Measurements from ENCODE around the gene AADACL2.
"Not testable (repeated sequence)": the region's sequence is repeated elsewhere in the genome, so short reads cannot be mapped to it uniquely, and the experiment has no call there.

Gene AADACL2

DNA sequence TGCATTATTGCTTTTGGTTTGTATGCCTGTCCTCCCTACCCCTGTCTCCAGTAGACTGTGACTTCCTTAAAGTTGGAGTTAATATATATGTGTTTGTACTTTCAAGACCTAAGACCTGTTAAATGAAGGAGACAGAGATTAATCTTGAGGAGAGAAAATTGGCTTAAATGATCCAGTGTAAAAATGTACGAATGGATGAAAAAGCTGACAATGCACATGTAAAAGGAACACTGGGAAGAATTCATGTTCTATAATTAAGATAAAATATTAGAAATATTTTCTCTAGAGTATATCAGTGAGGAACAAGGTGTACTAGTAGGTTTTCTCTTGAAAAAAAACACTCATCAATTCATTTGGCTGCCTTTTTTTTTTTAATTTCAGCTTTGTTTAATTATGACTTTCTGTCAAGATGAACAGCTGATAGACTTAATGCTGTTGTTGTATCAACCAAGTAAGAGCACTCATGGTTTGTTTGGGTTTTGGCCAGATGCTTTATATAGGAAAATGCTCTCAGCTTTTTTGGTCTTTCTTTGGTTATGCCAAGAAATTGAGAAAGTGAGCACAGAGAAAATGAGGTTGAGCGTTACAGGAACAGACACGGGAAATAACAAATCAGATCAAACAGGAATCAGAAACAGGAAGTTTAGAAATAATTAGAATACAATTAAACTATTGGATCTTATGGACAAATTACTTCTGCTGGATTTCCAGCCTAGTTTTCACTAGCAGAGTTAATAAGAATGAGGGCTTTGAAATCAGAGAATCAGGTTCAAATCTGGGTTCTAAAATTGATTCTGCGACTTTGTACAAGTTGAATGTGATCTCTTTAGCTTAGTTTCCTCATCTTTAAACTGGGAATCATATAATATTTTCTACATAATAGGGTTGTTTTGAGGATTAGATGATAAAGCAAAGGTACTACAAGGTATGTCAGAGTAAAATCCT, 41.9 kb downstream of the AADACL2 start:
- ATAC-seq, result no peak
- H3K27ac Mint-ChIP-seq, result no peak overlapping the region
- H3K27me3 Mint-ChIP-seq, result peaks cover 4% of the 10 kb centered on the region
- H3K4me3 Mint-ChIP-seq, result no peak overlapping the region
- no peaks in the 10 kb centered on the region for H3K36me3 Mint-ChIP-seq (ENCODE audit: low read depth)
- H3K4me1 Mint-ChIP-seq, result no peaks in the 10 kb centered on the region
- H3K9me3 Mint-ChIP-seq, result no peaks in the 10 kb centered on the region
- DNase-seq, result no peak

DNA sequence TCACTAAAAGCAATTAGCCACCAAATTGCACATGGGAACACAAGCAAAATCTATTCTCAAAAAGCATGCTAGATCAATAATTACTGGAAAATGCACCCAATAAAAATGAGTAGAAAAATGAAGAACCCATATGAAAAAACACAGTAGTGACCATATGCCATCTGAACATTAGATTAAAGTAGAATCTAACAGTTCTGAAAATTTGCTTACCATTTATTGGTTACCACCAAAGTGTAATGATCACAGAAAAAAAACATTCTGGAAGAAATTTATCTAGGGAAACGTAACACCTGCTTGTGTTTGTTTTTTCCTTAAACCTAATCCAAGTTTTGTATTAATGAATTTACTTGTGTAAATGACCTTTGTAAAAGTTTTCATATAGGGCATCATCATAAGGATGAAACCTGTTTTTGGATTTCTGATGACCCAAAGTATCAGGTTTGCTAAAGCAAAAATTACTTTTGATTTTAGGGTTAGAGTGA, 42.6 kb downstream of the AADACL2 start:
- H3K36me3 Mint-ChIP-seq (ENCODE audit: low read depth), result no peaks in the 10 kb centered on the region
- ATAC-seq, result no peak
- no peak overlapping the region for H3K27ac Mint-ChIP-seq
- peaks cover 4% of the 10 kb centered on the region for H3K27me3 Mint-ChIP-seq
- H3K4me3 Mint-ChIP-seq, result no peak overlapping the region
- H3K4me1 Mint-ChIP-seq, result no peaks in the 10 kb centered on the region
- no peaks in the 10 kb centered on the region for H3K9me3 Mint-ChIP-seq
- DNase-seq, result no peak

DNA sequence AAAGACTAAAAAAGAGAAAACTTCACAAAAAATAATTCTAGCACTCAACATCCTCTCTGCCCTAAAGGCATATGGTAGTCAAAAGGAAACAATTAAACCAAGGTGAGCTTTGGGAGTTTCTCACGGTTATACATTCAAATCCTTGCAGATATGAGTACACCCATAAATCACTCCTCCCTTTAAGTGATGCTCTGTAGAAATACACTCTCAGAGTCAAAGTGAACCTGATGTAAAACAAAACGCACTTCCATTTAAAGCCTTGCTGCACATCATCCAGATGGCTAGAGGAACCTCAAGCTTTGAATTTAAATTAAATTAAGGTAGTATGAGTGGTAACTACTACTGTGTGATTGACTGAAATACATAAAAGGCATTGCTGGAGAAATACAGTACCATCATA, 44.2 kb downstream of the AADACL2 start:
- ATAC-seq, result no peak
- H3K36me3 Mint-ChIP-seq (ENCODE audit: low read depth), result no peaks in the 10 kb centered on the region
- DNase-seq, result no peak
- no peaks in the 10 kb centered on the region for H3K9me3 Mint-ChIP-seq
- peaks cover 4% of the 10 kb centered on the region for H3K27me3 Mint-ChIP-seq
- H3K4me3 Mint-ChIP-seq, result no peak overlapping the region
- no peaks in the 10 kb centered on the region for H3K4me1 Mint-ChIP-seq
- H3K27ac Mint-ChIP-seq, result no peak overlapping the region

- Mint-ChIP-seq H3K4me1 (no peaks in the 10 kb centered on the region), H3K27ac (no peak overlapping the region), H3K36me3 (ENCODE audit: low read depth) (no peaks in the 10 kb centered on the region), H3K27me3 (no peaks in the 10 kb centered on the region), H3K4me3 (no peak overlapping the region), H3K9me3 (no peaks in the 10 kb centered on the region)
- ATAC-seq, result no peak
- no peak for DNase-seq
These were observed 53.9 kb downstream of the AADACL2 start for GRCh38 chr3:151787626-151788025.

DNA sequence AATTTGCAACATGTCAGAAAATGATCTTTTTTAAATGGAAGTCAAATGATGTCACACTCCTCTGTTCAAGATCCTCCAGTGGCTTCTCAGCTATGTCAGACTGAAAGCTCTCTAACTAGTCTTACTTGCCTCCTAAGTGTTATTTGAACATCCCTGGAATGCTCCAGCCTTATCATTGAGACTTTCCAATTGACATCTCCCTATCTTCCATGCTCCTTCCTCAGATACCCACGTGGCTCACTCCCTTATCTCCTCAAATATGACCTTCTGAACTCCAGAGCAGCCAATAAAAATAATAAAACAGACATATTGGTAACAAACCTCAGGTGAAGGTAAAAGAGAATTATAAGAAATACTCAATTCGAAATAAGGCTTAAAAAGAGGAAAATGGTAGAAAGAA, 54.7 kb downstream of the AADACL2 start:
- Mint-ChIP-seq H3K9me3 (no peaks in the 10 kb centered on the region), H3K27me3 (no peaks in the 10 kb centered on the region), H3K36me3 (ENCODE audit: low read depth) (no peaks in the 10 kb centered on the region), H3K27ac (no peak overlapping the region), H3K4me1 (no peaks in the 10 kb centered on the region), H3K4me3 (no peak overlapping the region)
- ATAC-seq (no peak), DNase-seq (no peak)

DNA sequence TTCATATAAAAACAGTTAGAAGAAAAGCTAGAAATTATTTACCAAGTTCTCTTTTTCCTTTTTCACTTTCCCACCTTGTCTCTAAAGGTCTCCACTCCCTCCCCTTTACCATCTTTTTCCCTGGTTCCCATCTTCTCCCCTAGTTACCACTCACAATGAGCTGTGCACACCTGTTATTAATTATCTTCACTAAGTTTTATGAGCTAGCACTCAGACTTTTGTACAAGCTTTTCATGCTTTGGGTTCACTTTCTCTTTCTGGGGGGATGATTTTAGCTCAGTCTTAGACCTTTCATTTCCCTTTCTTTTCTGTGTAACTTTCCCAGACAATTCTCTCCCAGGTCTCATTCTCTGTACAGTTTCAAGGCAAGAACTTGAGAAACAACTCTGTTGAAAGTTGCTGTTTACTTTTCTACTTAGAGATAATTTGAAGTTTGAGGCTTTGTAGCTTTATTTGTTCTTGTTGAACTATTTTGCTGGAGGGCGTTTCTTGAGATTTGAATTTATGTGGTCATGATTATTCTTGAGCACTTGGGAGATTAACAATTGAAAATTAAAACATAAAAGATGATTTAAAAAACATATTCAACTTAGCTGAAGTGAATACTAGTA, 56.2 kb downstream of the AADACL2 start:
- DNase-seq (no peak), ATAC-seq (no peak)
- no peaks in the 10 kb centered on the region for H3K4me1 Mint-ChIP-seq
- no peaks in the 10 kb centered on the region for H3K36me3 Mint-ChIP-seq (ENCODE audit: low read depth)
- H3K27me3 Mint-ChIP-seq, result no peaks in the 10 kb centered on the region
- no peak overlapping the region for H3K4me3 Mint-ChIP-seq
- no peaks in the 10 kb centered on the region for H3K9me3 Mint-ChIP-seq
- no peak overlapping the region for H3K27ac Mint-ChIP-seq

DNA sequence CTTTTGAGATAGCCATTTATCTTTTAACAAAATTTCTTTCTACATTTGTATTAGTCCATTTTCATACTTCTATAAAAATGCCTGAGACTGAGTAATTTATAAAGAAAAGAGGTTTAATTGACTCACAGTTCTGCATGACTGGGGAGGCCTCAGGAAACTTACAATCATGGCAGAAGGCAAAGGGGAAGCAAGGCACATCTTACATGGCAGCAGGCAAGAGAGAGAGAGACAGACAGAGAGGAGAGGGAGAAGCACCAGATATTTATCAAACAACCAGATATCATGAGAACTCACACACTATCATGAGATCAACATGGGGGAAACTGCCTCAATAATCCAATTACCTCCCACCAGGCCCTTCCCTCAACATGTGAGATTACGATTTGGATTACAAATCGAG, 57.0 kb downstream of the AADACL2 start:
- not testable (repeated sequence) for H3K27ac Mint-ChIP-seq; DNase-seq; H3K9me3 Mint-ChIP-seq; H3K27me3 Mint-ChIP-seq; H3K4me1 Mint-ChIP-seq; ATAC-seq; H3K4me3 Mint-ChIP-seq; H3K36me3 Mint-ChIP-seq (ENCODE audit: low read depth)

GRCh38 chr3:151792411-151792810, 58.7 kb downstream of the AADACL2 start:
- no peak for DNase-seq
- Mint-ChIP-seq H3K27me3 (no peaks in the 10 kb centered on the region), H3K36me3 (ENCODE audit: low read depth) (no peaks in the 10 kb centered on the region), H3K4me3 (no peak overlapping the region), H3K4me1 (no peaks in the 10 kb centered on the region), H3K27ac (no peak overlapping the region), H3K9me3 (no peaks in the 10 kb centered on the region)
- no peak for ATAC-seq

- Mint-ChIP-seq H3K27me3 (no peaks in the 10 kb centered on the region), H3K36me3 (ENCODE audit: low read depth) (no peaks in the 10 kb centered on the region), H3K27ac (no peak overlapping the region), H3K9me3 (no peaks in the 10 kb centered on the region), H3K4me1 (no peaks in the 10 kb centered on the region), H3K4me3 (no peak overlapping the region)
- no peak for DNase-seq
- ATAC-seq, result no peak
These were observed 59.9 kb downstream of the AADACL2 start for GRCh38 chr3:151793636-151794035.

DNA sequence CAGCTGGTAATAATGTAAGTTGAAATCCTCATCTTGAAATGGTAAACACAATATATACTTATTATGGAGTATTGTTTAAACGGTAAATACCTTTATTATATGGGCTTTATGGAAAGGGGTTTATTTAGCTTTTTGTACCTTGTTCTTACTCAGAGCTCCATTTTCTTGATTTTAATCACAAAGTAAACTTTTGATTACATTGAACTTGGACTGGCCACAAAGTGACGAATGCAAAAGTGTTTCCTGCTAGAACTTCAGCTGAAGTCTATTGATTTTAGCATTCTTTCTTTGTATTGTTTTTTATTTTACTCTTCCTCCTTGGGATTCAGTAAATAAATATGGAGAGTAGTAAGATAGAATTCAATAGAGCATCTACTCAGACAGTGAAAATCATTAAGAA, 60.4 kb downstream of the AADACL2 start:
- Mint-ChIP-seq H3K4me1 (no peaks in the 10 kb centered on the region), H3K27ac (no peak overlapping the region), H3K36me3 (ENCODE audit: low read depth) (no peaks in the 10 kb centered on the region), H3K27me3 (no peaks in the 10 kb centered on the region), H3K4me3 (no peak overlapping the region), H3K9me3 (no peaks in the 10 kb centered on the region)
- no peak for DNase-seq
- no peak for ATAC-seq

DNA sequence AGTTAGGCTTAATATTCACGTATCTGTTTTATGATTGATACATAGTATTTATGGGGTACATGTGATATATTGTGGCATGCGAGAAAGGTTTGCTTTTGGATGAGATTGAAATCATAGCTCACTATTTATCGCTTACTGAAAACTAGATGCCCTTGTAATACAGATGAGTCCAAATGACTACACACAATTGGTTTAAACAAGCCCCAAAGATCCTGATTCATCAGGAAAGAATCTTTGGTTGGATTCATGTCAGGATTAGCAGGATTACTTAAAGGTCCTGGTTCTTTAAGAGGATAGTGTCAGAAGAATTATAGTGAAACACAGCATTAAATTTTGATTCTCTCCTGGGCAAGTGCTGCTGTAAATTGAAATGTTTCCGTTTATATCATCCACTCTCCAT, 61.5 kb downstream of the AADACL2 start:
- Mint-ChIP-seq H3K4me1 (no peaks in the 10 kb centered on the region), H3K27ac (no peak overlapping the region), H3K4me3 (no peak overlapping the region), H3K36me3 (ENCODE audit: low read depth) (no peaks in the 10 kb centered on the region), H3K9me3 (no peaks in the 10 kb centered on the region), H3K27me3 (no peaks in the 10 kb centered on the region)
- no peak for DNase-seq
- no peak for ATAC-seq

DNA sequence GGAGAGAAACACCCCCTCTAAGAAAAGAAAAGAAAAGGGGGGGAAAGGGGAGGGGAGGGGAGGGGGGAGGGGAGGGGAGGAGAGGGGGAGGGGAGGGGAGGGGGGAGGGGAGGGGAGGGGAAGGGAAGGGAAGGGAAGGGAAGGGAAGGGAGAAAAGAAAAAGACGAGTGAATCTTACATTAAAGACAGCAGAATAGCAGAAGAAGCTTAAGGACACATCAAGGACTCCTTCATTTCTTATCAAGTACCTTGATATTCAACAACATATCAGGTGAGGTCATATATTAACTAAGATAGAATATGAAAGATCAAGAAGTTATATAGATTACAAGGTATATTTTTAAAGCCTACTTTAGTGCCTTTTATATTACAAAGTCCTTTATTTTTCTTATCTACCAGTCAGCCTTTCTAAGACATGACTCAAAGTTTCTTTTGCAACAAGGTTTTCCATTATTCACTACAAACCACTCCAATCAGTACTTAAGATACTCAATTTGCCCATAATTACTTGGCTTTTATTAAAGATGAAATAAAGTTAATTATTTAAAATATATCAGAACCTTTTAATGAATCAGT, 62.5 kb downstream of the AADACL2 start:
- no peaks in the 10 kb centered on the region for H3K4me1 Mint-ChIP-seq
- ATAC-seq, result no peak
- no peak overlapping the region for H3K4me3 Mint-ChIP-seq
- no peaks in the 10 kb centered on the region for H3K27me3 Mint-ChIP-seq
- no peaks in the 10 kb centered on the region for H3K9me3 Mint-ChIP-seq
- no peak overlapping the region for H3K27ac Mint-ChIP-seq
- H3K36me3 Mint-ChIP-seq (ENCODE audit: low read depth), result no peaks in the 10 kb centered on the region
- no peak for DNase-seq

GRCh38 chr3:151798466-151798865, 64.7 kb downstream of the AADACL2 start:
- DNase-seq (no peak), ATAC-seq (no peak)
- Mint-ChIP-seq H3K27me3 (no peaks in the 10 kb centered on the region), H3K36me3 (ENCODE audit: low read depth) (no peaks in the 10 kb centered on the region), H3K27ac (no peak overlapping the region), H3K9me3 (no peaks in the 10 kb centered on the region), H3K4me3 (no peak overlapping the region), H3K4me1 (no peaks in the 10 kb centered on the region)

- no peak for ATAC-seq
- H3K4me3 Mint-ChIP-seq, result no peak overlapping the region
- H3K36me3 Mint-ChIP-seq (ENCODE audit: low read depth), result no peaks in the 10 kb centered on the region
- no peaks in the 10 kb centered on the region for H3K4me1 Mint-ChIP-seq
- no peak for DNase-seq
- H3K27me3 Mint-ChIP-seq, result no peaks in the 10 kb centered on the region
- no peak overlapping the region for H3K27ac Mint-ChIP-seq
- no peaks in the 10 kb centered on the region for H3K9me3 Mint-ChIP-seq
These were observed 66.7 kb downstream of the AADACL2 start for GRCh38 chr3:151800431-151800830.

DNA sequence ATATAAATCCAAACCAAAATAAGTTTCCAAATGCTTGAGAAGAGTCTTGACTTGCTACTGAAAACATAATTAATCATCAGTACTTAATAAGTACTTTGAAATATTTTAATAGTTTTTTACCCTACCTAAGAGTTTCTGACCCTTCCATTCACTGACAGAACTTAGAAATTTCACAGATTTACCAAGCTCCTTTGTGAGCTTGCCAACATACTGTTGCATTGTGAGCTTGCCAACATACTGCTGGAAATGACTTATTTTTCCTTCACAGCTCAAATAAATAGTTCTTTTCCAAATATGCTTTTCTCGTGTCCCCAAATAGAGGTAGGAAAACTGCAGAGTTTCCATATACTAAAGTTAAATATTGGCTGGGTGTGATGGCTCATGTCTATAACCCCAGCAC, 70.5 kb downstream of the AADACL2 start:
- H3K4me1 Mint-ChIP-seq, result no peaks in the 10 kb centered on the region
- ATAC-seq (no peak), DNase-seq (no peak)
- H3K4me3 Mint-ChIP-seq, result no peak overlapping the region
- H3K9me3 Mint-ChIP-seq, result peaks cover 9% of the 10 kb centered on the region
- peaks cover 2% of the 10 kb centered on the region for H3K27me3 Mint-ChIP-seq
- no peaks in the 10 kb centered on the region for H3K36me3 Mint-ChIP-seq (ENCODE audit: low read depth)
- H3K27ac Mint-ChIP-seq, result no peak overlapping the region
